G401 (cell line): ENCODE results near the gene ATR. TPM values are rescaled to one million over a fixed set of nuclear protein-coding genes. Genes with fewer than 3 reads are reported as not detected.
A peak's percentile ranks its signal among the peaks of the same experiment; 100 is the strongest.
"Not testable (repeated sequence)": the region's sequence is repeated elsewhere in the genome, so short reads cannot be mapped to it uniquely, and the experiment has no call there.

ENCODE experiments used
- DNase-seq: peaks from one replicate; pipeline ENCODE4 v3.0.0-alpha.2; 2015; ENCODE audit warnings: low spot score
- in situ Hi-C: cut with HindIII; loops from 2 replicates; pipeline ENCODE4 v1.10.0; 2016; ENCODE audit warnings: low sequenced_read_pairs, mixed read lengths
- total RNA-seq: library from RNA; depleted of rRNA; stranded (reverse); fragments of >200 nt; shearing (Covaris generic); gene quantifications from 2 replicates; pipeline ENCODE4 v1.2.3, GENCODE V29; 2014

Gene ATR
- total RNA-seq, 1 experiment from 2014 or later: 26.1 TPM

DNA sequence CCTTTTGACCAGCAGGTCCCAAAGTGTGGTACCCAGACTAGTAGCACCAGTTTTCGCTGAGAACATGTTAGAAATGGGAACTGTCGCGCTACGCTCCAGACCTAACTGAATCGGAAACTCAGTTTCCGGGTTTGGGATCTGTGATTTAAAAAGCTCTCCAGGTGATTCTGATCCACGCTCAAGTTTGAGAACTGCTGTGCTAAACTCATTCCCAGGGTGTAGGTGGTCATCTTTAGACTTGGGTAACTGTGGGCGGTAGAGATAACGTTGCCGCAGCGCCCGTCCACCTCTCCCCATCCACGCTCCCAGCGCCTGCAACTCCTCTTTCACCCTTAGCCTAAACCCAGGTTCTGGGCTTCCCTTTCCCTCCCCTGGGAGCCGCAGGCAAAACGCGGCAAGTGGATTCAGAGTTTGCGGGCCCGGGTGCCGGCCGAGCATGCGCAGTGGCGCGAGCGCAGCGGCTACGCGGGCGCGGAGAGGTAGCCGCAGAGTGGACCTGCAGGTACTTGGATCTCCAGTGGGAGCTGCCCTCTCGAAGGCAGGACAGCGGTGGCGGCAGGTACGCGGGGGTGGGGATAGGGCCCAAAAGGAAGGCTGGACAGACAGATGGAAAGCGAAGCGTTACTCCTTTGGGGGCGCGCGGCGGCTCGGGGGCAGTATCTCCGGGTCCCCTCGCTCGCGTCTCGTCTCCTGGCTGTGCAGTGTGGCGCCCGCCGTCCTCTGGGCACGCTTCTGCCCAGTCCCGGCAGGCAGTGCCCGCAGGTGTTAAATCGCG is 17.6 kb upstream of the ATR start, which contains the start of gene PLS1:
TSS of gene PLS1 (plus strand) at position 443 of the 775 bp plus-strand sequence. CDS start 67,845 bp downstream, outside the sequence.
- peak; percentile 84 for DNase-seq
- in situ Hi-C loops: loop anchor here (25.0 kb wide), 1 partner anchor 391 kb away; no protein-coding TSS in a partner anchor

DNA sequence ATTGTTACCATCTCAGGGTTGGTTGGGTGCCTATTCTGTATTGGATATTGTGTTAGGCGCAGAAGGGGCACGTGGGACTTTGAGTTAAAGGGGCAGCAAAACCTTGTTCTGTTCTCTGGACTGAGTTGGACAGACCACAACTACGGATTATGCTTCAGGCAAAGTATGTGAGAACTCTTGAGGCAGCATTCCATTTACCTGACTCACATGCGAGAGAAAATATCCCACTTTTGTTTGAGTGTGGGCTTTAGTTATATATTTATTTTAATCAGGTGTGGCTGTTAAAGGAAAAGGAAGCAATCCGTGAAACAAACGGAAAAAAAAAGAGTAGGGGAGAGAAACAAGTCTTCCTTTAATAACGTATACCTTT is 17.0 kb upstream of the ATR start:
- in situ Hi-C loops: loop anchor here (25.0 kb wide), 1 partner anchor 392 kb away; no protein-coding TSS in a partner anchor
- no peak for DNase-seq

DNA sequence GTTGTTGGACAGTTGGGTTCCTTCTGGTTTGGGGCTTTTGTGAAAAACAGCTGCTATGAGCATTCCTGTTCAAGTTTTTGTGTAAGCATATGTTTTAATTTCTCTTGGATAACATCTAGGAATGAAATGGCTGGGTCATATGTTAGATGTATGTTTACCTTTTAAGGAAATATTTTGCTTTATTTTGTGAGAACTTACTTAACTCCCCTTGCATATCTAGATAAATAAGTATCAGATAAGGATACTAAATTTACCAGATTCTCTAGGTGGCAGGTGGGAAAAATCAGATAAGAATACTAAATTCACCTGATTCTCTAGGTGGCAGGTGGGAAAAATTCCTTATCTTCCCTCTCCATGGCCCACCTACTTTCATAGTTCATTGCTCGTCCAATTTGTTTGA is 16.6 kb upstream of the ATR start:
- no peak for DNase-seq
- in situ Hi-C loops: loop anchor here (25.0 kb wide), 1 partner anchor 392 kb away; no protein-coding TSS in a partner anchor

DNA sequence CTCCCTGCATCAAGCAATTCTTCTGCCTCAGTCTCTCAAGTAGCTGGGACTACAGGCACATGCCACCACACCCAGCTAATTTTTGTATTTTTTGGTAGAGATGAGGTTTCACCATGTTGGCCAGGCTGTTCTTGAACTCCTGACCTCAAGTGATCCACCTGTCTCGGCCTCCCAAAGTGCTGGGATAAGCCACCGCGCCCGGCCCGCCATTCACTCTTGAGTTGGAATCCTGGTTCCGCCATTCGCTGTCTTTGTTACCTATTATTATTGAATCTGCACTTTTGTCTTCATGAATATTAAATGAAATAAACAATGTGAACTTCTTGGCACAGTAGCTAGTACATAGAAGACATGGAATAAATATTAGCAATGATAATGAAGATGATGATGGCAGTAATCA is 13.7 kb upstream of the ATR start:
- in situ Hi-C loops: loop anchor here (25.0 kb wide), 1 partner anchor 395 kb away; no protein-coding TSS in a partner anchor
- not testable (repeated sequence) for DNase-seq

DNA sequence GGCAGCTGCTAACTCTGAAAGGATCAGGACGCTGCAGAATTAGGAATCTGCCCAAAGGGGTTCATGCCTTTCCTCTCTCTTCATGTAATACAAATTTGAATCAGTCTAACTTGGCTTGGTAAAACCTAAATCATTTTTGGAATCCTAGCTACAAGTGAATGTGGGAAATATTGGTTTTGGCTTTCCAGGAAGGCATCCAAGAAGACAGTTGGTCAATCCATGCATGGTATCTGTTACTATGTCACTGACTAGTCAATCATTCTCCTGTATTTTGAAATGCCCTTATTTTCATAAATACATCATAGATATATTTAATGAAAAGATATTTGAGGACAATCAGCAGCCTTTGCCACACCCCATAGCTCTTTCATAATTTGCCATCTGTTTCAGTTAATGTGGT is 10.2 kb upstream of the ATR start:
- in situ Hi-C loops: loop anchor here (25.0 kb wide), 1 partner anchor 399 kb away; no protein-coding TSS in a partner anchor
- no peak for DNase-seq

DNA sequence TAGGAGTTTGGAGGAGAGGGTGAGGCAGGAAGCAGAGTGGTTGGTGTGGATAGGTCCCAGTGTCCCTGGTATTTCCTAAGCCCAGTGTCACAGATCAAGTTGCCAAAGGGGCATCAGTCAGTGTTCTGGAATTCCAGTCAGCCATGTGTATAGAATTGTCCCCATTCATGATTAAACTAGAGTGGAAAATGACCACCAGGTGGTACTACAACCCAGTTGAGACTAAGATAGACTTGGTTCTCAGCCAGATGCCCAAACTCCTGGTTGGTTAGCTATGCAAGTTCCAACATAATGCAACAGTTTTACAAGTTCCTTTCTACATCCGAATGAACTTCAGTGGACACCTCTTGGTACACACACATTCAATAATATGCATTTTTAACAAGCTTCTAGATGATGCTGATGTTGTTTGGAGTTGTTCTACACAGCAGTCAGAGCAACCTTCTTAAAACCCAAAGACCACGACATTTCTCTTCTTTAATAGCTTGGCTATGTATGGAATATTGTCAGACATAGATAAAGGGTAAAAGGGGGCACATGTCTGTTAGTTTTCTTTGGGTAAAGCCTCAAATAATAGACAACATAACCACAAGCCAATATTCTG is 8.4 kb upstream of the ATR start:
- in situ Hi-C loops: loop anchor here (25.0 kb wide), 1 partner anchor 400 kb away; no protein-coding TSS in a partner anchor
- DNase-seq: peak; percentile 63

DNA sequence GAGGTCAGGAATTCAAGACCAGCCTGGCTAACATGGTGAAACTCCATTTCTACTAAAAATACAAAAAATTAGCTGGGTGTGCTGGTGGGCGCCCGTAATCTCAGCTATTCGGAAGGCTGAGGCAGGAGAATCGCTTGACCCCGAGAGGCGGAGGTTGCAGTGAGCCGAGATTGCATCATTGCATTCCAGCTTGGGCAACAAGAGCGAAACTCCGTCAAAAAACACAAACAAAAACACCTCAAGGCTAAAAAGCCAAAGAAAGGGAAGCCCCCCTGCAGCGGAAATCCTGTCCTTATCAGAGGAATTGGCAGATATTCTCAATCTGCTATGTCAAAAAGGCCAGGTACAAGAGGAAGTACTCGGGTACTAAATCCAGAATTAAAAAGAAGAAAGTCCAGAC is 2.5 kb upstream of the ATR start:
- in situ Hi-C loops: loop anchor here (25.0 kb wide), 1 partner anchor 406 kb away; no protein-coding TSS in a partner anchor
- DNase-seq: not testable (repeated sequence)

DNA sequence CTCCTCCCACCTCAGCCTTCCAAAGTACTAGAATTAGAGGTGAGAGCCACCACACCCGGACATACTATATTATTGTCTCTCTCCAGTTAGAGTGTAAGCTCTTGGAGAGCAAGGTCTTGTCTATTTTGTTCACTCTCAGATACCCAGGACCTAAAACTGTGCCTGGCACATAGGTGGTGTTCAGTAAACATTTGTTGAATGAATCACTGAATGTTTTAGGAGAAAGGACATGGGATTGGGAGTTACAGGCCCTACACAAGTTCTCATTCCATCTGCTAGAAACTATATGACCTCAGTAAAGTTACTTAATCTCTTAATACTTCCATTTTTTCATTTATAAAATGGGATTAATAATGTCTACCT is 1.5 kb upstream of the ATR start:
- no peak for DNase-seq
- in situ Hi-C loops: loop anchor here (25.0 kb wide), 1 partner anchor 407 kb away; no protein-coding TSS in a partner anchor

DNA sequence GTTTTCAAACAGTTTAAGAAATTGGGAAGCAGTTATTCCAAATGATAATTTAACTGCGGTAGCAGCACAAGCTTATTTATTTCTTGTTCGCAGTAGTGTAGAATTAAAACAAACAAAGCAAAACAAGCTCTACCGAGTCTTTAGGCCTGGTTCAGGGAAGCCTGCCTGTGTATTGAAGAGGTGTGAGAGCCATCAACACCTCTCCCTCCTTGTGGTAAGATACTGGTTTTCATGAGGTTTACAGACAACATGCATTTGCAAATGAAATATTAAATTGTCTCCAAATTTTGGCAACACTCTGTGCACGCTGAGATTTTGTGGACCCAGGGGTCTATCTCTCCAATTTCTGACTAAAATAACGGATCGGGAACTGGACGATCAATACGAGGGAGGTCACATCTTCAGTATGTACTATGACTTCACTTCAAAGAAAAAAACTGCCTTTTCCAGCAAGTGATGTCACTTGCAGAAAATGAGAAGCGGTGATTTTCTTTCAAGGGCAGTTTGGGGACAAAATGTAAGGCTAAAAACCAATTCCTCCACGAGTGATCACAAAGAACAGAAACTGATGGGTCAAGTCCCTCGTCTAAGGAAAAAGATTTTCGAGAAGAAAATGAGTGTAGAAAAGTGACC is 721 bp downstream of the ATR start:
- in situ Hi-C loops: loop anchor here (25.0 kb wide), 1 partner anchor 409 kb away; no protein-coding TSS in a partner anchor
- peak; percentile 25 for DNase-seq

DNA sequence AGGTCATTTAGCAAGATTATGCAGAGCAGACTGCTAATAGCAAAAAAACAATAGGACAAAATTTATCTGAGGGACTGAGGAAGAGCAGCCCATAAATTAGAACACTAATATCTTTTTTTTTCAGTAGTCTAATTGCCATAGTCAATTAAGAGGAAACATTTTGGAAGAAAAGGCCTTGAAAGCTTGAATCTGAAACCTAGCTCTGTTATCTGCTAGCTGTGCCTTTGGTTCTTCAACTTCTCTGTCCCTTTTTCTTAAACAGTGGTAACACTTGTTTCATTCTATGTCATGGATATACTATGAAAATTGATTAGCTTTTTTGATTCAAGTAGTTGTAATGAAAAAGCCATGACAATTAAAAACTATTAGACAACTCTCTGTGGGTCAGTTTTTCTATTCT is 1.7 kb downstream of the ATR start:
- in situ Hi-C loops: loop anchor here (25.0 kb wide), 1 partner anchor 411 kb away; no protein-coding TSS in a partner anchor

DNA sequence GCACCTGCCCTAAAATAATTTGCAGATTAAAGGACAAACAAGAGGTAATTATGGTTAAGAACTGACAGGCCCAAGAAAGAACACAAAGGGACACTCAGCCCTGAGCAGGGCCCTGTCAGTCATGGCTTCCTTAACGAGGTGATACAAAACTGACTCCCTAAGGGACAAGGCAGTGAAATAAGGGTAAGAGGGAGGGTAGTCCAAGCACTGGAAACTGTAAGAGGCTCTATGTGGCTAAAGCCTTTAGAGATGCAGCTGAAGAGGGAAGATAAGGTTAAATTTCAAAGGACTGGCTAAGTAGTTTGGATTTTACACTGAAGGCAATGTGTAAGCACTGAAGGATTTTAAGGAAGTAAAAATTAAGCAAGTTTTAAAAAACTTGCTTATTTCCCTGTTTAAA is 3.9 kb downstream of the ATR start:
- in situ Hi-C loops: loop anchor here (25.0 kb wide), 1 partner anchor 413 kb away; no protein-coding TSS in a partner anchor
- no peak for DNase-seq

More for the DNA sequence above, 1.7 kb downstream of the ATR start:
- no peak for DNase-seq

DNA sequence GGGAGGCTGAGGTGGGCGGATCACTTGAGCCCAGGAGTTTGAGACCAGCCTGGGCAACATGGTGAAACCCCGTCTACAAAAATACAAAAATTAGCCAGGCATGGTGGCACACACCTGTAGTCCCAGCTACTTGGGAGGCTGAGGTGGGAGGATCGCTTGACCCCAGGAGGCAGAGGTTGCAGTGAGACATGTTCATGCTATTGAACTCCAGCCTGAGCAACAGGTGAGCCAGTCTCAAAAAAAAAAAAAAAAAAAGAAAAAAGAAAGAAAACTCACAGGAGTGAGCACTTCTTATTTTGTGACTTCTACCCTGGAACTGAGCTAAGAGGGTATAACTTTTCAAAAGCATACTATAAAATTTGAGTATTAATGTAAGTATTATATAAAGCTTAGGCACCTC is 4.3 kb downstream of the ATR start:
- in situ Hi-C loops, DNase-seq: not testable (repeated sequence)

DNA sequence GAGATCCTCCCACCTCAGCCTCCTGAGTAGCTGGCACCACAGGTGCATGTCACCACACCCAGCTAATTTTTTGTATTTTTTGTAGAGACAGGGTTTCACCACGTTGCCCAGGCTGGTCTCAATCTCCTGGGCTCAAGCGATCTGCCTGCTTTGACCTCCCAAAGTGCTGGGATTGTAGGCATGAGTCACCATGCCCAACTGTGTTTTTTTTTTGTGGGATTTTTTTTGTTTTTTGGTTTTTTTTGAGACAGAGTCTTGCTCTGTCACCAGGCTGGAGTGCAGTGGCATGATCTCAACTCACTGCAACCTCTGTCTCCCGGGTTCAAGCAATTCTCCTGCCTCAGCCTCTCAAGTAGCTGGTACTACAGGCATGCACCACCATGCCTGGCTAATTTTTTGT is 9.1 kb downstream of the ATR start:
- in situ Hi-C loops, DNase-seq: not testable (repeated sequence)

DNA sequence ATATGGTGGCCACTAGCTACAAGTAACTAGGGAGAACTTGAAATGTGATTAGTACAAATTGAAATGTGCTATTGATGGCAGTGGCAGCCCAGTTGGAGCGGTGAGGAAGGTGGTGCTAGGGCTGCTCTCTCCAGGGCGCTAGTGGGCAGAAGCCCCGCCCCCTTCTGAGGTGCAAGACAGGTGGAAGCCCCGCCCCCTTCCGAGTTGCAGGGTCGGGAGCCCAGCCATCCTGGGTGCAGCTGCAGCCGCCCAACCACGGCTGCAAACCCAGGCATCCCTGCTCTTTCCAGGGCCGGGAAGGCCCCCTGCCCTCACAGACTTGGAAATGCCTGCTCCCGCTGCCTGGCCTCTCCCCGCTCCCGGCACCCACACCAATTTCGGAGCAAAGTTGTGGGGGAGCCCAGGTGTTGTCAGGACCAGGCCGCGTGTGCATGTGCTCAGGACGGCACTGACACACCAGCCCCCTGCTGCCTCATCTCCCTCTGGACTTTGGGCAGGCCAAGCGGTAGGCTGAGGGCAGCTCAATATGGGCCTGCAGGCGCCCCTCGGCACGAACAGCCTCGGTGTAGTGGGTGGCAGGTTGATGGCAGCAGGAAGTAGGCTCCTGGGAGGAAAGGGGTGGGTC is 10.0 kb downstream of the ATR start:
- in situ Hi-C loops: no loop called here
- DNase-seq: no peak

DNA sequence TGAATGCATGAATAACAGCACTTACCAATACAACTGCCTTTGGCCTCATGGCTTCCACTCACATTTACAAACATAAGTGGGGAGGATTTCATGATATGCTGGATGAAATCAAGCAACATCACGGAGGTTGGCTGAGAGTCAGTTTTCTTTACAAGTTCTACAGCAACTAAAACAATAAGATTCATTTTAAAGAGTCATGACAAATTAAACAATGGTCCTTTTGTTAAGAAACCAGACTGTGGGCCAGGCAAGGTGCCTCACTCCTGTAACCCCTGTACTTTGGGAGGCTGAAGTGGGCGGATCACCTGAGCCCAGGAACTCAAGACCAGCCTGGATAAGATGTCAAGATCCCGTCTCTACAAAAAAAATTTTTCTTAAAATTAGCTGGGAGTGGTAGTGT is 12.4 kb downstream of the ATR start:
- in situ Hi-C loops: no loop called here
- peak; percentile 25 for DNase-seq

DNA sequence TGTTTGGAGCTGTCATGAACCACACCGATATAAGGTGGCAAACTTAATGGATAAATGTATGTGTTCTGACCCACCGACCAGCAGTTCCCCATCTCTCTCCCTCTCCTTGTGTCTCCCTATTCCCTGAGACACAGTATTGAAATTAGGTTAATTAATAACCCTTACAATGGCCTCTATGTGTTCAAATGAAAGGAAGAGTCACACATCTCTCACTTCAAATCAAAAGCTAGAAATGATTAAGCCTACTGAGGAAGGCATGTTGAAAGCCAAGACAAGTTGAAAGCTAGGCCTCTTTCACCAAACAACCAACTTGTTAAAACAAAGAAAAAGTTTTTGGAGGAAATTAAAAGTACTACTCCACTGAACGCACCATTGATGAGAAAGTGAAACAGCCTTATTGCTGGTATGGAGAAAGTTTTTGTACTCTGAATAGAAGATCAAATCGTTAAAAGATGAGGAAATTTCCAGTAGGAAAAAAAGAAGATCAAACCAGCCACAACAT is 15.0 kb downstream of the ATR start:
- in situ Hi-C loops: no loop called here

DNA sequence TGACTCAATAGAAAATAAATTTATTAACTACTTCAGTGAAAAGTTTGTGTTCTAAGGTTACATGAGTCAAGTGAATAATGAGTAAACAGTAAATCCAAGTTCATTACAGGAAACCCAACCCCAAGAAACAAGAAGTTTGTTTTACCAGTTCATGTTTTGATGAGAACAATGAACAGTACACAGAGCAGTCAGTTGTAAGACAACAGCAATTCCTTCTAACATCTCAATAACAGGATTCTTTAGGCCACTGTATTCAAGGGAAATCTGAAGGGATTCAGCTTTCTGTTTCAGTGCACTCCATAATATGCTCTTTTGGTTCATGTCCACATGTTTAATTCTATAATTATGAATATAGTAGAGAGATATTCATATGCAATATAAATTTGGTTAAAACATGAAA is 18.4 kb downstream of the ATR start:
- no peak for DNase-seq
- in situ Hi-C loops: no loop called here

More for the DNA sequence above, 15.0 kb downstream of the ATR start:
- DNase-seq: no peak

DNA sequence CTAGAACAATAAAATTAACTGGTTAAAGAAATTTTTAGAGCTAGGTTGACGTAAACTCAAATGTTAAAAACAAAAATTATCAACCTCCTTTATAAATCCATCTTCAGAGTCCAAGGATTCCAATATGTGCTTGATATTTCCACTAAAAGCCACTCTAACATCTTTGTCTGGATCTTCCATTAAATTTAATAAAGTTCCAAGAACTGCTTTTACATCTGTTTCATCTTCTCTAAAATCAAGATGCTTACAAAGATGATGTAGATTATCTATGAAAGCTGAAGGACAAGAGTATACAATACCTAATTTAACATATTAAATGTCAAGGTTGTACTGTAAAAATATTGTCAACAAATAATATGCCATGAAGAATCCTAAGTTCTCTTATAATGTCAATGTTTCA is 24.8 kb downstream of the ATR start:
- in situ Hi-C loops: no loop called here
- DNase-seq: no peak

DNA sequence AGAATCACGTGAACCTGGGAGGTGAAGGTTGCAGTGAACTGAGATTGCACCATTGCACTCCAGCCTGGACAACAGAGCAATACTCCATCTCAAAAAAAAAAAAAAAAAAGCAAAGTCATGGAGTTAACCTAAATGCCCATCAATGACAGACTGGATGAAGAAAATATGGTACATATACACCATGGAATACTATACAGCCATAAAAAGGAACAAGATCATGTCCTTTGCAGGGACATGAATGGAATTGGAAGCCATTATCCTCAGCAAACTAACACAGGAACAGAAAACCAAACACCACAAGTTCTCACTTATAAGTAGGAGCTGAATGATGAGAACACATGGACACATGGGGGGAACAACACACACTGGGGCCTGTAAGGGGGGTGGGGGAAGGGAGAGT is 26.0 kb downstream of the ATR start:
- DNase-seq, in situ Hi-C loops: not testable (repeated sequence)
